Suprapubic skin (tissue), 4 donors: ENCODE results near the gene KLF16. TPM values are rescaled to one million over a fixed set of nuclear protein-coding genes. Genes with fewer than 3 reads are reported as not detected.

Experiments
- DNase-seq, 2 donors: peaks; one replicate each; pipeline ENCODE4 v3.0.0-alpha.2; 2019; ENCODE audit warnings: low spot score in 2 of 2
- H3K27ac ChIP-seq: fragments of 200-600 bp; sonication (generic); one replicate; pipeline ENCODE4 v1.5.1; 2019
- H3K27me3 ChIP-seq: fragments of 200-600 bp; sonication (generic); one replicate; pipeline ENCODE4 v1.5.1; 2019
- H3K36me3 ChIP-seq: fragments of 200-600 bp; sonication (generic); one replicate; pipeline ENCODE4 v1.5.1; 2019
- H3K4me1 ChIP-seq: fragments of 200-600 bp; sonication (generic); one replicate; pipeline ENCODE4 v1.5.1; 2019
- H3K4me3 ChIP-seq: fragments of 200-600 bp; sonication (generic); one replicate; pipeline ENCODE4 v1.5.1; 2019; ENCODE audit warnings: mild to moderate bottlenecking
- H3K9me3 ChIP-seq: fragments of 200-600 bp; sonication (generic); one replicate; pipeline ENCODE4 v1.5.1; 2019
- EP300 ChIP-seq: sonication (generic); formaldehyde crosslinking; IDR thresholded peaks from one replicate; pipeline ENCODE4 v1.6.1; 2017; ENCODE audit warnings: antibody characterized with exemption
- POLR2A ChIP-seq, 2 donors: fragments of 450-650 bp; IDR thresholded peaks; one replicate each; pipeline ENCODE4 v1.6.1; 2017; ENCODE audit warnings: antibody characterized with exemption in 2 of 2, mild to moderate bottlenecking in 2 of 2, moderate library complexity in 2 of 2
- POLR2AphosphoS5 ChIP-seq, 3 donors: sonication (generic); formaldehyde crosslinking; IDR thresholded peaks; one replicate each; pipeline ENCODE4 v1.6.1; 2017; ENCODE audit warnings: antibody characterized with exemption in 3 of 3
- WGBS: methylation state at CpG from one replicate; pipeline ENCODE4 v1.1.5; 2018; 5-methylcytosine and 5-hydroxymethylcytosine counted together
- total RNA-seq, 4 donors: library from RNA; depleted of rRNA; stranded (reverse); fragments of >200 nt; gene quantifications; one replicate each; pipeline ENCODE4 v1.1.0, GENCODE V29; 2016
- TF ChIP-seq, protein P1 (sequence below), 2 donors: fragments of 200-600 bp in 1 of 2; fragments of 450-650 bp in 1 of 2; sonication (generic) in 1 of 2; IDR thresholded peaks; one replicate each; pipeline ENCODE4 v1.5.1; 2016 to 2019; ENCODE audit warnings: antibody characterized with exemption in 2 of 2, mild to moderate bottlenecking in 1 of 2, moderate library complexity in 1 of 2

The KLF16 gene
- total RNA-seq, 4 donors from 2014 or later, result 12.1 to 30.8 (median 20.9) TPM

DNA sequence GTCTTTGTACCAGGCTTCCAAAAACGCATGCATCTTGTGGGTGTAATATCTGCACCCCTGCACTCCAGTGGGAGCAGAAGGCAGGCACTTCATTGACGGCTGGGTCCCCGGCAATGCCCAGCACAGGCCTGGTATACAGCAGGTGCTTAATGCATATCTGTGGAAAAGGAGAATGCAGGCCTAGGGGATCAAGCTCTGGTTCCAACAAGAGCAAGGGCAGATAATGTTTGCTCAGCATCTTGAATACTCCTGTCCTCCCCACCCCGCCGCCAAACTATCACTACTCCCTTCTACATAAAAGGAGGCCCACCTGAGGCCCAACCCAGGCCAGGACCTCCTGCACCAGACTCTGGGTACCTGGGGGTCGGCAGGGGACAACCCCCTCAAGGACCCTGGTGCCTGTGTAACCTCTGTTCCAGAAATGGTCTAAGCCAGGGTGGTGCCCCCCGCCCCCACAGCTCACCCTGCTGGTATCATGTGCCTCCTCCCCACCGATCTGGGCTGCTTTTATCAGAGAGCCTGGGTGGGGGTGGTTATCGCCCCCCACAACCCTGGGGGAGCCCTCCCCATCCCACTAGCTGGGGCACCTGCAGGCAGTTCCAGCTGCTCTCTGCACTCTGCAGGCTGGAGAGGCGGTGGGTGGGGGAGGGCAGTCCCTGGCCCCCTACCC is 4.8 kb downstream of the KLF16 start:
- no peak overlapping the region for H3K4me3 ChIP-seq
- peak overlapping the region; percentile 88 for H3K27ac ChIP-seq
- no peaks in the 10 kb centered on the region for H3K36me3 ChIP-seq
- no peak for DNase-seq
- no peaks in the 10 kb centered on the region for H3K9me3 ChIP-seq
- H3K27me3 ChIP-seq, result no peaks in the 10 kb centered on the region
- TF ChIP-seq POLR2A (IDR thresholded peaks at IDR 0.05) (no peak), EP300 (no peak)
- TF ChIP-seq, protein P1, sequence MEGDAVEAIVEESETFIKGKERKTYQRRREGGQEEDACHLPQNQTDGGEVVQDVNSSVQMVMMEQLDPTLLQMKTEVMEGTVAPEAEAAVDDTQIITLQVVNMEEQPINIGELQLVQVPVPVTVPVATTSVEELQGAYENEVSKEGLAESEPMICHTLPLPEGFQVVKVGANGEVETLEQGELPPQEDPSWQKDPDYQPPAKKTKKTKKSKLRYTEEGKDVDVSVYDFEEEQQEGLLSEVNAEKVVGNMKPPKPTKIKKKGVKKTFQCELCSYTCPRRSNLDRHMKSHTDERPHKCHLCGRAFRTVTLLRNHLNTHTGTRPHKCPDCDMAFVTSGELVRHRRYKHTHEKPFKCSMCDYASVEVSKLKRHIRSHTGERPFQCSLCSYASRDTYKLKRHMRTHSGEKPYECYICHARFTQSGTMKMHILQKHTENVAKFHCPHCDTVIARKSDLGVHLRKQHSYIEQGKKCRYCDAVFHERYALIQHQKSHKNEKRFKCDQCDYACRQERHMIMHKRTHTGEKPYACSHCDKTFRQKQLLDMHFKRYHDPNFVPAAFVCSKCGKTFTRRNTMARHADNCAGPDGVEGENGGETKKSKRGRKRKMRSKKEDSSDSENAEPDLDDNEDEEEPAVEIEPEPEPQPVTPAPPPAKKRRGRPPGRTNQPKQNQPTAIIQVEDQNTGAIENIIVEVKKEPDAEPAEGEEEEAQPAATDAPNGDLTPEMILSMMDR (IDR thresholded peaks at IDR 0.05), result no peak
- WGBS, result 49% methylated on average over 8 of the region's 10 CpGs
- peaks cover 90% of the 10 kb centered on the region for H3K4me1 ChIP-seq

GRCh38 chr19:1857648-1858326 is 5.6 kb downstream of the KLF16 start:
- TF ChIP-seq POLR2AphosphoS5 (IDR thresholded peaks at IDR 0.05) (no peak), POLR2A (IDR thresholded peaks at IDR 0.05) (no peak), EP300 (no peak)
- TF ChIP-seq, protein P1 (IDR thresholded peaks at IDR 0.05), result no peak
- no peak for DNase-seq
- H3K4me3 ChIP-seq, result peak overlapping the region; percentile 56
- H3K27me3 ChIP-seq, result no peaks in the 10 kb centered on the region
- H3K4me1 ChIP-seq, result peaks cover 97% of the 10 kb centered on the region
- no peaks in the 10 kb centered on the region for H3K9me3 ChIP-seq
- H3K27ac ChIP-seq, result peak overlapping the region; percentile 88
- WGBS, result 53% methylated on average over 10 of the region's 16 CpGs
- H3K36me3 ChIP-seq, result no peaks in the 10 kb centered on the region

- 17% methylated on average over 1 of the region's 73 CpGs for WGBS
- no peaks in the 10 kb centered on the region for H3K36me3 ChIP-seq
- peak overlapping the region; percentile 88 for H3K27ac ChIP-seq
- peak overlapping the region; percentile 56 for H3K4me3 ChIP-seq
- DNase-seq, result peak; percentile 93 to 96
- H3K4me1 ChIP-seq, result peaks cover 100% of the 10 kb centered on the region
- H3K9me3 ChIP-seq, result no peaks in the 10 kb centered on the region
- H3K27me3 ChIP-seq, result no peaks in the 10 kb centered on the region
- peak in 1 of 3 donors; percentile 62 for TF ChIP-seq POLR2AphosphoS5 (IDR thresholded peaks at IDR 0.05)
- TF ChIP-seq, protein P1 (IDR thresholded peaks at IDR 0.05), result no peak
These were observed 6.4 kb downstream of the KLF16 start for GRCh38 chr19:1856698-1857603.

DNA sequence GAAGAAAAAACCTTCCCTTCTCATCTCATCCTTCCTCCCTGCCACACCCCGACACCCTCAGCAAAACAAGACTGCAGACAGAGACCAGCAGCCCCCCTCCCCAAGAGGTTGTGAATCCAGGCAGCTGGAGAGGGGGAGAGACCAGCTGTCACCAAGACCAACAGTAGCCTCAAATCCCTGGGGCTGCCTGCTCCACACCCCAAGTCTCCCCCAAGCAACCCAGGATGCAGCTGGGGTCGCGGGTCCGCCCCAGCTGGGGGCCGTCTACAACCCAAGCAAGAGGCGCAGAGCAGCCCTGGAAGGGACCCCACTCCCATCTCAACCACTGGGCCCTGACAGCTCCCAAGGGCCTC is 7.1 kb downstream of the KLF16 start:
- peak overlapping the region; percentile 56 for H3K4me3 ChIP-seq
- DNase-seq, result no peak
- H3K36me3 ChIP-seq, result no peaks in the 10 kb centered on the region
- H3K4me1 ChIP-seq, result peaks cover 100% of the 10 kb centered on the region
- H3K9me3 ChIP-seq, result no peaks in the 10 kb centered on the region
- H3K27me3 ChIP-seq, result no peaks in the 10 kb centered on the region
- 41% methylated on average over 6 of the region's 6 CpGs for WGBS
- H3K27ac ChIP-seq, result peak overlapping the region; percentile 88
- no peak for TF ChIP-seq POLR2AphosphoS5 (IDR thresholded peaks at IDR 0.05)
- TF ChIP-seq, protein P1 (IDR thresholded peaks at IDR 0.05), result no peak
- TF ChIP-seq EP300, result no peak
- TF ChIP-seq POLR2A (IDR thresholded peaks at IDR 0.05), result no peak

- H3K4me1 ChIP-seq, result peaks cover 95% of the 10 kb centered on the region
- no peaks in the 10 kb centered on the region for H3K27me3 ChIP-seq
- WGBS, result 10% methylated on average over 13 of the region's 13 CpGs
- TF ChIP-seq POLR2A (IDR thresholded peaks at IDR 0.05) (peak in 1 of 2 donors; percentile 1), POLR2AphosphoS5 (IDR thresholded peaks at IDR 0.05) (no peak)
- H3K9me3 ChIP-seq, result no peaks in the 10 kb centered on the region
- H3K36me3 ChIP-seq, result no peaks in the 10 kb centered on the region
- peak overlapping the region; percentile 56 for H3K4me3 ChIP-seq
- H3K27ac ChIP-seq, result peak overlapping the region; percentile 88
- DNase-seq, result no peak
These were observed 7.5 kb downstream of the KLF16 start for GRCh38 chr19:1855828-1856255.
